Thoracic aorta (tissue), 2 donors: ENCODE data around the gene GATM. TPM values are rescaled to one million over a fixed set of nuclear protein-coding genes. Genes with fewer than 3 reads are reported as not detected.

ENCODE experiments used
- ATAC-seq: fragments of 150-250 bp; one replicate; pipeline ENCODE4 v1.8.0; 2017; ENCODE audit warnings: low read depth; ENCODE audit not compliant: insufficient number of reproducible peaks, low FRiP score
- DNase-seq: peaks from one replicate; pipeline ENCODE4 v3.0.0-alpha.2; 2020; ENCODE audit warnings: low spot score
- H3K27ac ChIP-seq, 2 donors: fragments of 200-600 bp; sonication (generic); 1 replicate in 1 of 2; 2 replicates in 1 of 2; pipeline ENCODE4 v1.5.1; 2016; ENCODE audit warnings: mild to moderate bottlenecking in 2 of 2, moderate library complexity in 2 of 2
- H3K27me3 ChIP-seq: fragments of 200-600 bp; sonication (generic); replicated peaks from 2 replicates; pipeline ENCODE4 v1.6.0; 2016; ENCODE audit warnings: mild to moderate bottlenecking; ENCODE audit not compliant: insufficient read depth
- H3K36me3 ChIP-seq: fragments of 200-600 bp; sonication (generic); one replicate; pipeline ENCODE4 v1.5.1; 2016
- H3K4me1 ChIP-seq, 2 donors: fragments of 200-600 bp; sonication (generic); 1 replicate in 1 of 2; 2 replicates in 1 of 2; pipeline versions ENCODE4 v1.5.1 to v1.6.0; 2016; ENCODE audit warnings: low read depth in 2 of 2, mild to moderate bottlenecking in 1 of 2; ENCODE audit not compliant: control insufficient read depth in 1 of 2
- H3K4me3 ChIP-seq: fragments of 200-600 bp; sonication (generic); 2 replicates; pipeline ENCODE4 v1.5.1; 2016; ENCODE audit warnings: mild to moderate bottlenecking
- H3K9me3 ChIP-seq: fragments of 200-600 bp; sonication (generic); 2 replicates; pipeline ENCODE4 v1.5.1; 2016
- total RNA-seq, 2 donors: library from RNA; depleted of rRNA; stranded (reverse); fragments of >200 nt; gene quantifications; one replicate each; pipeline versions ENCODE4 v1.1.0 to v1.2.3, GENCODE V29; 2016
- TF ChIP-seq, protein P1 (sequence below): fragments of 200-600 bp; sonication (generic); IDR thresholded peaks from one replicate; pipeline ENCODE4 v1.5.1; 2019; ENCODE audit warnings: antibody characterized with exemption

GATM gene
- total RNA-seq, 2 donors from 2014 or later, result 25.0 to 27.6 TPM

DNA sequence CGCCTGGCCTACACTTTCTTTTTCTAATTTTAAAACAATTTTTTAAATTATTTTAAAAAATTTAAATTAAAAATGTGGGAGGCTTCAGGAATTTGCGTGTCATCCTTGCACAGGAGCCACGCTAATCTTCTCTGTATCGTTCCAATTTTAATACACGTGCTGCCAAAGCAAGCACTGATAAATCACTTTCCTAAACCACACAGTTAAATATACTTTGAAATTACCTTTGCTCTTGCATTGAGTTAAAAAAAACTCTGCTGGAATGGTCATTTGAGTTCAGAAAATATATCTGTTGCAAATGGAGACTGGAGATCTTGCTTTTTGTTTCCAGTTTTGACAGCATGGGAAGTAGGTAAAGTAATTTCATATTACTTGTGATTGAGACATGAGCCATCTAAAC lies 23.6 kb downstream of the GATM start:
- ATAC-seq (no peak), DNase-seq (no peak)
- TF ChIP-seq, protein P1, sequence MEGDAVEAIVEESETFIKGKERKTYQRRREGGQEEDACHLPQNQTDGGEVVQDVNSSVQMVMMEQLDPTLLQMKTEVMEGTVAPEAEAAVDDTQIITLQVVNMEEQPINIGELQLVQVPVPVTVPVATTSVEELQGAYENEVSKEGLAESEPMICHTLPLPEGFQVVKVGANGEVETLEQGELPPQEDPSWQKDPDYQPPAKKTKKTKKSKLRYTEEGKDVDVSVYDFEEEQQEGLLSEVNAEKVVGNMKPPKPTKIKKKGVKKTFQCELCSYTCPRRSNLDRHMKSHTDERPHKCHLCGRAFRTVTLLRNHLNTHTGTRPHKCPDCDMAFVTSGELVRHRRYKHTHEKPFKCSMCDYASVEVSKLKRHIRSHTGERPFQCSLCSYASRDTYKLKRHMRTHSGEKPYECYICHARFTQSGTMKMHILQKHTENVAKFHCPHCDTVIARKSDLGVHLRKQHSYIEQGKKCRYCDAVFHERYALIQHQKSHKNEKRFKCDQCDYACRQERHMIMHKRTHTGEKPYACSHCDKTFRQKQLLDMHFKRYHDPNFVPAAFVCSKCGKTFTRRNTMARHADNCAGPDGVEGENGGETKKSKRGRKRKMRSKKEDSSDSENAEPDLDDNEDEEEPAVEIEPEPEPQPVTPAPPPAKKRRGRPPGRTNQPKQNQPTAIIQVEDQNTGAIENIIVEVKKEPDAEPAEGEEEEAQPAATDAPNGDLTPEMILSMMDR, result no peak
- Histone ChIP-seq H3K4me3 (no peak overlapping the region), H3K27ac (no peak overlapping the region), H3K9me3 (no peaks in the 10 kb centered on the region), H3K36me3 (peaks cover under 1% of the 10 kb centered on the region), H3K27me3 (no peaks in the 10 kb centered on the region), H3K4me1 (no peaks in the 10 kb centered on the region)

DNA sequence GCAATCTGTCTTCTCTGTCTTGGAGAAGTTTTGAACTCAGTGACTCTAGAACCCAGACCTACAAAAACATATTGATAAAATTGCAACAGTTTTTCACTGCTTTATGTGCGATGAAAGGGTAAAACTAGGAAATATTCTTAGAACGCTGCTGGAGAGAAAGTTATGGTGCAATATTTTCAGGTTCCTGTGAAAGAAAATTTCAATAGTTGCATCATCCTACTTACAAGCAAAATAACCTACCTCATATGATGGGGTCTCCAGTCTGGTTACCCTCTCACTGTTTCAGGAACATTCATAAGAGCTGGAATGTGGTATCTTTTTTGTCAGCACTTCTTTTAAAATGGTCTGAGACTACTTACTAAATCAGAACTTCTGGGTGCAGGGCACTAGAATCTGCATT lies 27.1 kb downstream of the GATM start:
- DNase-seq, result no peak
- H3K36me3 ChIP-seq, result no peaks in the 10 kb centered on the region
- no peaks in the 10 kb centered on the region for H3K27me3 ChIP-seq

DNA sequence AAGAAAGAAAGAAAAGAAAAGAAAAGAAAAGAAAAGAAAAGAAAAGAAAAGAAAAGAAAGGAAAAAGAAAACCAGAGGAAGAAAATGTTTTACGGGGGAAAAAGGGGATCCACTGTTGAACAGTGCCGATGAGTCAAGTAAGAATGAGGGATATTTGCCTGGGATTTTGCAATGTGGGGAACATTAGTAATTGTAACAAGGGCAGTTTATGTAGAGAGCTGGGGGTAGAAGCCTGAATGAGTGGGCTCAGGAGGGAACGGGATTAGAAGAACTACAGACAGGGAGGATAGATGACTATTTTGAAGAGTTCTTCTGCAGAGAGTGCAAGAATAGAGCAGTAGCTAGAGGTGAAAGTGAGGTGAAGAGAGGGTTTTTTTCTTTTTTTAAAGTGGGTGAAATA lies 28.7 kb downstream of the GATM start:
- Histone ChIP-seq H3K4me3 (no peak overlapping the region), H3K36me3 (no peaks in the 10 kb centered on the region), H3K4me1 (peaks cover 0 to 12% of the 10 kb centered on the region in 2 donors), H3K27ac (no peak overlapping the region), H3K27me3 (no peaks in the 10 kb centered on the region), H3K9me3 (no peaks in the 10 kb centered on the region)
- TF ChIP-seq, protein P1, result no peak
- DNase-seq (no peak), ATAC-seq (no peak)

More for the DNA sequence above, 27.1 kb downstream of the GATM start:
- ATAC-seq, result no peak
- no peaks in the 10 kb centered on the region for H3K9me3 ChIP-seq
- no peak overlapping the region for H3K4me3 ChIP-seq
- TF ChIP-seq, protein P1, result no peak
- peaks cover 0 to 7% of the 10 kb centered on the region in 2 donors for H3K4me1 ChIP-seq
- H3K27ac ChIP-seq, result no peak overlapping the region

DNA sequence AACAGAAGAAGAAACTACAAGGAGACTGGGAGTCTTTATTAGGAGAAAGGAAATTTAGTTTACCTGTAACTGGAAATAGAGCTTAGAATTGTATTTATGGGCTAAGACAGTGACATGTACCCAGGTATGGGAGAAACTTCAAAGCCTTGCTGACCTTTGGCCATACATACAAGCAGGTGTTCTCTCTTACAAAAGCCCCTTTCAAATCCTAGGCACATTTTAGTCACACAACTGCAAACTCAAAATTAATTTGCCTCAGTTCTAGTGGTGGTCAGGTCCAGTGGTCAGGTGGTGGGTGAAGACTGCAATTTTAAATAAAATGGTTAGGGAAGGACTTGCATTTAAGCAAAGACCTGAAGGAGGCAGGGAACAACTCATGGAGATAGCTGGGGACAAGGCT lies 30.4 kb downstream of the GATM start:
- DNase-seq, result no peak

DNA sequence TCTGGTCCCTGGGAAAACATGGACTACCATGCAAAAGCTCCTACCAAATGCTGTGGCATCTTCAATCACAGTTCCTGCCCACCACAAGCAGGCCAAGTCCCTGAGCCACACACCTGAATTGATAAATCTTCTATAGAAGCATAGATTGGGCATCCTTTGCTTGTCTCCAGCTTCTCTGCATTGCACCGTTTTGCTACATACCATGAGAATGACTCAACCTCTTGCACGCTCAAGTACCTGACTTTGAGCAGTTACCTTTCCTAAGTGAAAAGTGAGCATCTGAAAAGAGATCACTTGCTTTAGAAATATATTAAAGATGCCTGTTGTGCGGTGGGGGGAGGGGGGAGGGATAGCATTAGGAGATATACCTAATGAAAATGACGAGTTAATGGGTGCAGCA lies 31.3 kb downstream of the GATM start:
- H3K4me1 ChIP-seq, result peaks cover 0 to 12% of the 10 kb centered on the region in 2 donors
- no peak for ATAC-seq
- H3K36me3 ChIP-seq, result no peaks in the 10 kb centered on the region
- H3K9me3 ChIP-seq, result no peaks in the 10 kb centered on the region
- H3K27me3 ChIP-seq, result no peaks in the 10 kb centered on the region
- no peak overlapping the region for H3K4me3 ChIP-seq
- DNase-seq, result no peak
- TF ChIP-seq, protein P1, result no peak
- no peak overlapping the region for H3K27ac ChIP-seq

More for the DNA sequence above, 30.4 kb downstream of the GATM start:
- H3K36me3 ChIP-seq, result no peaks in the 10 kb centered on the region
- no peak for ATAC-seq
- H3K27me3 ChIP-seq, result no peaks in the 10 kb centered on the region
- TF ChIP-seq, protein P1, result no peak
- no peak overlapping the region for H3K4me3 ChIP-seq
- H3K9me3 ChIP-seq, result no peaks in the 10 kb centered on the region
- H3K27ac ChIP-seq, result no peak overlapping the region
- H3K4me1 ChIP-seq, result peaks cover 0 to 12% of the 10 kb centered on the region in 2 donors
